ENCODE data around the gene KIRREL1.

KIRREL1 gene

DNA sequence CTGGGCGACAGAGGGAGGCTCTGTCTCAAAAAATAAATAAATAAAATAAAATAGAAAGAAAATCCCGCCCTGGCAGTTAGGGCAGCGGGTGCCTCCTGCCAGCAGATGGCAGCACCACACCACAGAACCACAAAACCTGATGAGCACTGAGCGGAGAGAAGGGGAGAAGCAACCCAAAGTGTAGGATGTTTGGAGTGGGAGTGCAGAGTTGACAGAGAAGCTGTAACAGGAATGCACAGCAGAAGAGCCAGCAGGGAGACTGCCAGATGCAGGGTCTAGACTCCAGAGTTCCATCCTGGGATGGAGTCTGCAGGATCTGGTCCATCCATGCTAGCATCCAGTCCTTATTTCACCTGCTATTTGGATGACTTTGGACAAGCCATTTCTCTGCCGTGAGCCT lies 29.7 kb upstream of the KIRREL1 start:
- Mint-ChIP-seq H3K4me3 (no peak overlapping the region), H3K4me1 (peaks cover 8 to 20% of the 10 kb centered on the region in 2 donors), H3K9me3 (peaks cover 0 to 1% of the 10 kb centered on the region in 2 donors), H3K27me3 (peaks cover 13 to 23% of the 10 kb centered on the region in 2 donors), H3K27ac (no peak overlapping the region), H3K36me3 (peaks cover 0 to 1% of the 10 kb centered on the region in 2 donors)
- peak; percentile 86 to 88 for ATAC-seq (replicated peaks)
- DNase-seq: peak; percentile 48

DNA sequence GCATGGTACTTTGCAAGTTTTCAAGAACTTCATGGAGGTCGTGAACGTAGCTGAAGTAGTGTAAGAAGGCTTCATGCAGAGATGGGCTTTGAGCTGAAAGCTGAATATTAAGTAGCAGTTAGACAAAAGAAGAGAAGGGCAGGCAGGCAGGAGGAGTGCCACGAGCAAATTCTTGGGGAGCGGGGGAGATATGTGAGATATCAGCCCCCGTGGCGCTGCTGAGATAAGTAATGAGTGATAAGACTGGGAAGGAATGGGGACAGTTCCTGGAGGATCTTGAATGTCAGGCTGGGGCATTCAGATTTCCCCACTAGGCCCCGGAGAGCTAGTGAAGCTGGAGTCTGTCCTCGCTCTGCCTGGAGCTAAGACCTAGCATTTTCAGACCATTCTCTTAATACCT lies 27.9 kb upstream of the KIRREL1 start:
- Mint-ChIP-seq H3K4me1 (peaks cover 8 to 20% of the 10 kb centered on the region in 2 donors), H3K9me3 (peaks cover 0 to 1% of the 10 kb centered on the region in 2 donors), H3K36me3 (peaks cover 0 to 1% of the 10 kb centered on the region in 2 donors), H3K27ac (no peak overlapping the region), H3K27me3 (peaks cover 9 to 17% of the 10 kb centered on the region in 2 donors), H3K4me3 (no peak overlapping the region)
- ATAC-seq (replicated peaks): no peak
- no peak for DNase-seq

DNA sequence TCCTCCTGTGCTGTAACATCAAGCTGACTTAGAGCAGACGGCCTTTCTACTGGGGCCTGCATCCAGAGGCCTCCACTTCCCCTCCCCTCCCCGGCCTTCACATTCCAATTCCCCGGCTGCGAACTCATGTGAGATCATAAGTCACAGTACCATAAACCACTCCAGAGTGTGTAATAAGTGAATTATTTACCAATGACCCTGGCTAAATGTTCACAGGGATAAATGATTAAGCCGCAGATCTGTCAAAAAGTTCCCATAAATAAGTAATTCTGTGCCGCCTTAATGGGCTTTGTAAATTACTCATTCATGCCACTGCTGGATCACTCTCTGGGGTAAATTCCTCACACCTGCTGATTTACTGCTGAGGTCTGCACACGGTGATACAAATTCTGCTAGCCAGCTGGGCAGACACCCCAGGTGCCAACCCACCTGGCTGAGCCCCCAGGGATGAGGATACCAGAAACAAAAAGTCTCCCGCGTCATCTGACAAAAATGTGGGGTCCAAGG lies 27.4 kb upstream of the KIRREL1 start:
- no peak for DNase-seq
- H3K9me3 Mint-ChIP-seq: peaks cover 0 to 1% of the 10 kb centered on the region in 2 donors

DNA sequence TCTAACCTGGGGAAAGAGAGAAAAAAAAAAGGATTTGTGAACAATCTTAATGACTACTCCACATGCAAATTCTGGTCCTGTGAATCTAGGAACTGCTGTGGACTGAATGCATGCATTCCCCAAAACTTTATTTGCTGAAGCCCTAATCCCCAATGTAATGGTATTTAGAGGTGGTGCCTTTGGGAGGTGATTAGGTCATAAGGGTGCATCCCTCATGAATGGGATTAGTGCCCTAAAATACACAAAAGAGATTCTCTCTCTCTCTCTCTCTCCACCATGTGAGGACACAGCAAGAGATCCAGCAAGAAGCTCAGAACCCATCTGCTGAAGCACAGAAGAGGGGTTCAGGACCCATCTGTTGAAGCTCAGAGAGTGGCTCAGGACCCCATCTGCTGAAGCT lies 26.2 kb upstream of the KIRREL1 start:
- peaks cover 2% of the 10 kb centered on the region in 2 donors for H3K9me3 Mint-ChIP-seq
- ATAC-seq (replicated peaks): no peak
- no peak overlapping the region for H3K27ac Mint-ChIP-seq
- no peak overlapping the region for H3K4me3 Mint-ChIP-seq
- no peak for DNase-seq
- H3K36me3 Mint-ChIP-seq: peaks cover under 1 to 2% of the 10 kb centered on the region in 2 donors
- H3K4me1 Mint-ChIP-seq: peaks cover 4 to 17% of the 10 kb centered on the region in 2 donors
- H3K27me3 Mint-ChIP-seq: peaks cover 3 to 8% of the 10 kb centered on the region in 2 donors

More for the DNA sequence above, 27.4 kb upstream of the KIRREL1 start:
- peaks cover 8 to 20% of the 10 kb centered on the region in 2 donors for H3K4me1 Mint-ChIP-seq
- no peak overlapping the region for H3K27ac Mint-ChIP-seq
- ATAC-seq (replicated peaks): no peak
- H3K36me3 Mint-ChIP-seq: peaks cover 0 to 1% of the 10 kb centered on the region in 2 donors
- peaks cover 5 to 12% of the 10 kb centered on the region in 2 donors for H3K27me3 Mint-ChIP-seq
- H3K4me3 Mint-ChIP-seq: no peak overlapping the region

DNA sequence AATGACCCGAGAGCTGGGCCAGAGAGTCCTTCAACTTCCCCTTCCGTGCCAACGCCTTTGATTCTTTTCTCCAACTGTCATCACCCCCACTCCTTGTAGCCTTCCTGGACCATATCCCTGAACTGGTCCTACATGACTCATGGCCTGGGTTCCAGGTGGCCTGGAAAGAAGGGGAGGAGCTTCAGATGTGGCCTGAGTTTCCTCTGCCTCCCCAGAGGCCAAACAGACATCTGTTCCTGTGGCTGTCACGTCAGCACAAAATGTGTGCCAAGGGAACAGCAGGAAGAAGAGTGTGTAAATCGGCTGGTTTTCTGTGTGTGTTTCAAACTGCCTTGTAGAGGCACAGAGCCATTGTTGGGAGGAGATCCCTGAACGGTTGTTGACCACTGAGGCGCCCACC lies 24.9 kb upstream of the KIRREL1 start:
- Mint-ChIP-seq H3K4me1 (peaks cover 1 to 11% of the 10 kb centered on the region in 2 donors), H3K4me3 (no peak overlapping the region), H3K27ac (no peak overlapping the region), H3K27me3 (peaks cover 2 to 6% of the 10 kb centered on the region in 2 donors), H3K9me3 (peaks cover 4 to 5% of the 10 kb centered on the region in 2 donors), H3K36me3 (peaks cover 3% of the 10 kb centered on the region in 2 donors)
- DNase-seq (no peak), ATAC-seq (replicated peaks) (no peak)

DNA sequence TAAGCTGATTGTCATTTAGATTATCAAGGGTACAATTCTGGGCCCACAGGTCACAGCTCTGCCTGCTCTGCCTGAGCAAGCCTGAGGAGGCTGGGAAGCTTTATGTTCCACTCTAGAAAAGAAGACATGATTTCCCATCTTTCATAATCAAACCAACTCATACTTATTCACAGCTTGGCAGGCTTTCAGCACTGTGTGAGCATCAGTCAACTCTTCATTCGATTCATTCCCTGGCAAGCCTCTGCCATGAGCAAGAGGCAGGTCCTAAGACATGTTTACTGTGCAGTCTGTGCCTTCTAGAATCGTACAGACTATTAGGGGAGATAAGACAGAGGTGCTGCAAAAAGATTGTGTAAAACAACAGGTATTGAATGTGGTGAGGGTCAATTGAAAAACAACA lies 24.5 kb upstream of the KIRREL1 start:
- ATAC-seq (replicated peaks) (no peak), DNase-seq (no peak)
- H3K36me3 Mint-ChIP-seq: peaks cover 3% of the 10 kb centered on the region in 2 donors
- H3K27ac Mint-ChIP-seq: no peak overlapping the region
- peaks cover 6% of the 10 kb centered on the region in 2 donors for H3K27me3 Mint-ChIP-seq
- H3K4me3 Mint-ChIP-seq: no peak overlapping the region
- H3K4me1 Mint-ChIP-seq: peaks cover 1 to 7% of the 10 kb centered on the region in 2 donors
- H3K9me3 Mint-ChIP-seq: peaks cover 4 to 5% of the 10 kb centered on the region in 2 donors

DNA sequence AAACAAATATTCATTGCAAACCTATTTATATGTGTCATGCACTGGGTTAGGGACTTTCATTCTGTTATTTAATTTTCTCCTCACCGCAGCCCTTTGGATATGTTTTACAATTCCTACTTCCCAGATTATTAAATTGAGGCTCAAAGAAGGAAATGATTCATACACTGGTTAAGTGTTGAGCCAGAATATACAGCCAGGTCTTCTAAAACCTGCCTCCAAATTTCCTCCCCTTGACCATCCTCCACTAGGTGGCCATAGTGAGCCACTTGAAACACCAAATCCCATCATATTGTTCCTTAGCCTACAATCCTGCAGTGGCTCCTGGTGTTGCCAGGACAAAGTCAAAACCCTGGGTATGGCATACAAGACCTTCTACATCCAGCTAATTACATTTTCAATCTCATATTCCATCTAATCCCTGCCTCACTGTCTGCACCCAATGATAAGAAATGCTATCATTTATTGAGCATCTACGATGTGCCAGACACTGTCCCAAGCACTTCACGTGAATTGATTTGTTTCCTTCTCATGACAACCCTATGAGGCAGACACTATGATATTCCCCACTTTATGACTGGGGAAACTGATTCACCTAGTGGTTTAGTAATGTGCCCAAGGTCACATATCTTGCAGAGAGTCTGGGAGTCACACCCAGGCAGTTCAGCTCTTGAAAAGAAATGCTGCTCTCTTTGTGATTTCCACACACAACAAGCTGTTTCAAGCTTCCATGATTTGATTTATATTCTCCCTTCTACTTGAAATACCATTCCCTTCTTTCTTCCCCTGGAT lies 23.6 kb upstream of the KIRREL1 start:
- DNase-seq (no peak), ATAC-seq (replicated peaks) (no peak)
- Mint-ChIP-seq H3K4me1 (peaks cover 1 to 7% of the 10 kb centered on the region in 2 donors), H3K27me3 (peaks cover 6 to 9% of the 10 kb centered on the region in 2 donors), H3K9me3 (peaks cover 4 to 5% of the 10 kb centered on the region in 2 donors), H3K4me3 (no peak overlapping the region), H3K27ac (no peak overlapping the region), H3K36me3 (peaks cover 3% of the 10 kb centered on the region in 2 donors)

DNA sequence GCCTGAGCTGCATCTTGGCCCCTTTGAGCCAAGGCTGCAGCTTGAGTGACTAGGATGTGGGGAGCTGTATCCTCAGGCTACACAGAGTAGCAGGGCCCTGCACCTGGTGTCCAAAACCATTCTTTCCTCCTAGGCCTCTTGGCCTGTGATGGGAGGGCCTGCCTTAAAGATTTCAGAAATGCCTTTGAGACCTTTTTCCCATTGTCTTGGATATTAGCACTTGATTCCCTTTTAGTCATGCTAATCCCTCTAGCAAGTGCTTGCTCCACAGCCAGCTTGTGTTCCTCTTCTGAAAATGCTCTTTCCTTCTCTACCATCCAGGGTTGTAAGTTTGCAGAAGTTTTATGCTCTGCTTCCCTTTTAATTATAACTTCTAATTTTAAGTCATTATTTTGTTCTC lies 21.7 kb upstream of the KIRREL1 start:
- H3K4me1 Mint-ChIP-seq: peaks cover 1 to 7% of the 10 kb centered on the region in 2 donors
- peaks cover 3 to 5% of the 10 kb centered on the region in 2 donors for H3K9me3 Mint-ChIP-seq
- H3K4me3 Mint-ChIP-seq: no peak overlapping the region
- DNase-seq (no peak), ATAC-seq (replicated peaks) (no peak)
- H3K36me3 Mint-ChIP-seq: peaks cover 3% of the 10 kb centered on the region in 2 donors
- no peak overlapping the region for H3K27ac Mint-ChIP-seq
- peaks cover 6 to 14% of the 10 kb centered on the region in 2 donors for H3K27me3 Mint-ChIP-seq

DNA sequence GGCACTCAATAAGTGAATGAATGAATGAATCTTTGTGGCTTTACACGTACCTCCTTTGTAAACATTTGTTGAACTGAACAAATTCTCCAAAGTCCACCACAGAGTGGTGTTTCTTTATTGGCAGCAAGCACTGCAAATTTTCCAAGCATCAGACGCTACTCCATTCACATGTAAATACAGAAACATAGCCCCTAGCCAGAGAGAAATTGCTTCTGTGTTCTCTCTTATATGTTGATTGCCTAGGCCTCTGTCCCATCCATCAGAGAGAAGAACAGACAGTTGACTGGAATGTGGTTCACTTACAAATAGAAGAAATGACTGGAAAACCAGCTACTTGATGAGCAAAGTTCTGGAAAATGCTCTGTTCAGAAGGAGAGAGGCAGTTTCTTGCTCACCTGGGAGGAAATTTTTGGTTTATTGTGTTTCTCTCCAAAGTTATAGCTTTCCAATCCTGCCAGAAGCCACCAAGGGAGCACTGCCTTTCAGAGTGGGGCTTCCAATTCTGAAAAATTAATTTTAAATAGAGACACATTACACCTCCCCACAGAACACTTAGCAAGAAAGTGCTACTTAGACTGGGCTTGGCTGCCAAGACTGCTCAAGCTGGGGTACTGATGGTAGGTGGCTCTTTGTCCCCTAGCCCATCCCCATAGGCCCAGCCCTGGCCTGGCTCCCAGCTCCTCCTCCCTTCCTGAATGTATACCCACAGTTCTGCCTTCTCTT lies 18.1 kb upstream of the KIRREL1 start:
- ATAC-seq (replicated peaks): no peak

DNA sequence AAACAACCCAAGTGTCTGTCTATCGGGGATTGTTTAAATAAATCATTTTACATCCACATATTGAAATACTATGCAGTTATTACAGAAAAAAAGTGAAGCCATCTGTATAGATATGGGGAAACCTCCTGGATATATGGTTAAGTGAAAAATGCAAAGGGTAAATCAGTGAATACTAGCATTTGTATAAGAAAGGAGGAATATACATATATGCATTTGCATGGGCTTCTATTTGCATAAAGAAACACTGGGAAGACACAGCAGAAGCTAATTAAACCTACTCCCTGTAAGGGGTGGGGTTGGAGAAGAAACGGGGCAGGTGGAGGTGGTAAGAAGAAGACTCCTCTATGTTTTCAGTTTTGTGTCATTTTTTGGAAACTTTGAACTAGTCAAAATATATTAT lies 16.6 kb upstream of the KIRREL1 start:
- H3K27me3 Mint-ChIP-seq: peaks cover 22 to 30% of the 10 kb centered on the region in 2 donors
- DNase-seq: no peak
- H3K4me1 Mint-ChIP-seq: peaks cover 0 to 7% of the 10 kb centered on the region in 2 donors
- no peak overlapping the region for H3K27ac Mint-ChIP-seq
- H3K9me3 Mint-ChIP-seq: peaks cover 3 to 5% of the 10 kb centered on the region in 2 donors
- ATAC-seq (replicated peaks): no peak
- no peak overlapping the region for H3K4me3 Mint-ChIP-seq
- H3K36me3 Mint-ChIP-seq: peaks cover 3% of the 10 kb centered on the region in 2 donors

More for the DNA sequence above, 18.1 kb upstream of the KIRREL1 start:
- Mint-ChIP-seq H3K9me3 (peaks cover 3 to 5% of the 10 kb centered on the region in 2 donors), H3K4me3 (no peak overlapping the region), H3K27me3 (peaks cover 22 to 30% of the 10 kb centered on the region in 2 donors), H3K27ac (no peak overlapping the region), H3K36me3 (peaks cover 3% of the 10 kb centered on the region in 2 donors), H3K4me1 (peaks cover 0 to 7% of the 10 kb centered on the region in 2 donors)
- no peak for DNase-seq

DNA sequence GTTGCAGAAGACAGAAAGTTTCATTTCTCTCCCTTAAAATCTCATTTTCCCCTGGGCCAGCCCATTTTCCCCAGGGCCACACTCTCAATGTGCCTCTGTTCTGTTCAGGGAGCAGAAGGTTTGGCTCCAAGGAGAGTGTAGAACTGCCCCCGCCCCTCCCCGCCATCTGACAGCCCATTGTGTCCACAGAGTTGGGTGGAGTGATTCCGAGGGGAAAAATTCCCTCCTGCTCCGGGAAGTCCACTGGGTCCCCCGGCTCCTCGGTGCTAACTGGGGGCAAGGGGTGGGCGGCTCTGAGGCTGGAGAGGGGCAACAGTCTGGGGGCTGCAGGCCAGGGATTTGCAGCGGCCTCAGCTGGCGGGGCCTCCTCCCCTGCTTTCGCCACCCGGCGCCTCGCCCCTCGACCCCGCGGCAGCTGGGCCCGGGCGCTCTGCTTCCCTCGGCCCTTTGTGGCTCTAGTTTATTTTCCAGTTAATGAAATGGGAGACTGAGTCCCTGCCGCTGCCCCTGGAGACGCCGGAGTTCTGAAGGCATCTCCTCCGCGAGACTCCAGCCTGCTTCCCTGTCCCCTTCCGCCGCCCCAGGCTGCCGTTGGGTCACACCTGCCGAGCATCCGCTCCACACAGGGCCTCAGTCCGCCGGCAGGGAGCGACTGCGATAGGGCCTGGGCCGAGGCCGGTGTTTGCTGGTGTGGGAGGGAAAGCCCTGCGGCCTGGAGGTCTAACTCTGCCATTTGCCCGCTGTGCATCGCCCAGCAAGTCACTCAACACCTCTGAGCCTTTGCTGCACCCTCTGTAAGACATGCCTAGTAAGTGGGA lies 14.7 kb upstream of the KIRREL1 start:
- Mint-ChIP-seq H3K36me3 (no peaks in the 10 kb centered on the region), H3K27ac (no peak overlapping the region), H3K4me3 (peak overlapping the region; percentile 50 to 59), H3K9me3 (no peaks in the 10 kb centered on the region), H3K27me3 (peaks cover 25 to 27% of the 10 kb centered on the region in 2 donors), H3K4me1 (peaks cover 2 to 10% of the 10 kb centered on the region in 2 donors)
- ATAC-seq (replicated peaks): no peak
- no peak for DNase-seq

DNA sequence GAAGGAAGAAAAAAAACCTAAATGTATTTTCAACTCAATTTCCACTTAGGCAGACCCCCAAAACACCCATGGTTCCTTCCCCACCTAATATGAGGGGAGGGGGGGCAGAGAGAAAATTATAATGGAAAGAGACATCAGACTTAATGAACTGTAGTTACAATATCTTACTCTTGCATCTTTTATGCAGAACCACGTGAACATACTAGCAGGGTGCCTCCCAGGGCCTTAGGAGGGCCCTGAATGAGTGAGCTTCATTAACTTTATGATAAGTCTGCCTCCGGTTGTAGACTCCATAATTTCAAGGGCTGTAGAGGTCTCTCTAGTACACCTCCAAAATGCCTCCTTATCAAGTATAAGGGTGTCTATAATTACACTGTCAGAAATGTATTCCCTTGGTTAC lies 11.3 kb upstream of the KIRREL1 start:
- peaks cover 21 to 27% of the 10 kb centered on the region in 2 donors for H3K27me3 Mint-ChIP-seq
- no peak overlapping the region for H3K4me3 Mint-ChIP-seq
- H3K36me3 Mint-ChIP-seq: no peaks in the 10 kb centered on the region

DNA sequence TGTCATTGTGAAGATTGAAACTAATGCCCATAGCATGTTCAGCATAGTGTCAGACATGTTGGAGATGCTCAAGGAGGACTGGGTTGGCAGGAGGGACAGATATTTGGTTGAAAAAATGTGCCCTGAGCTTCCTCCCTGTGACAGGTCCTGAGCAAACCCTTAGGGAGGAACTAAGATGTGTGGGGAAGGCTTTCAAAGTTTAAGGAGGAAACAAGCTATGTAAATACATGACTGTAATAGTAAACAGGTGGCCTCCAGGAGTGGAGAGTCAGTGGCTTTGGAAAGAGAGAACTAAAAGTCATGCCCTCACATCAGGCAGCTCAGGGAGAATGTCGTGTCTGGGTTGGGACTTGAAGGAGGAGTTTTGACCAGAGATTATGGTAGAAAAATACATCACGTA lies 9.7 kb upstream of the KIRREL1 start:
- DNase-seq (no peak), ATAC-seq (replicated peaks) (peak; percentile 33 to 50)
- Mint-ChIP-seq H3K4me1 (peaks cover 4 to 13% of the 10 kb centered on the region in 2 donors), H3K27ac (no peak overlapping the region), H3K4me3 (no peak overlapping the region), H3K27me3 (peaks cover 17 to 23% of the 10 kb centered on the region in 2 donors), H3K36me3 (no peaks in the 10 kb centered on the region), H3K9me3 (no peaks in the 10 kb centered on the region)

More for the DNA sequence above, 11.3 kb upstream of the KIRREL1 start:
- H3K27ac Mint-ChIP-seq: no peak overlapping the region
- DNase-seq (no peak), ATAC-seq (replicated peaks) (no peak)
- no peaks in the 10 kb centered on the region for H3K9me3 Mint-ChIP-seq
- H3K4me1 Mint-ChIP-seq: peaks cover 4 to 14% of the 10 kb centered on the region in 2 donors

DNA sequence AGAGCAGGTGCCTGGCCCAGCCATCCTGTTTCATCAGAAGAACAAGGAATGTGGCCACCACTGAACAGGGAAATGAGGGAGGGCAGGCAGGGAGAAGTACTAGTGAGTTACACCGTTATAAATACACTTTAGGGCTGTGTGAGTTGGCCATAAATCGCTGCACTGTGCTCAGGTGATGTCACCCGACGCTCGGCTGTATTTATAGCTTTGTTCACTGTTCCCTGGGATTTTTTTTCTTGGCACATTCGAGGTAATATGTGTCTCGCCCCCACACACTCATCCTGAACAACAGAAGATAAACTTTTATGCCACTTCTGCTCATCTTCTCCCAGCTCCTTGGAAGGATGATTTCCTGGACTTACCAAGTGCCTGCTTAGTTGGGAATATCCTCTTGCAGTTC lies 9.0 kb upstream of the KIRREL1 start:
- Mint-ChIP-seq H3K4me3 (no peak overlapping the region), H3K9me3 (no peaks in the 10 kb centered on the region), H3K27ac (no peak overlapping the region), H3K27me3 (peaks cover 11 to 16% of the 10 kb centered on the region in 2 donors), H3K36me3 (no peaks in the 10 kb centered on the region), H3K4me1 (peaks cover 4 to 7% of the 10 kb centered on the region in 2 donors)
- DNase-seq: no peak
- ATAC-seq (replicated peaks): no peak

All from stimulated activated naive B cell treated with anti-CD40 and anti-IgM and Interleukin-4, amounts not matched to agents 10 μg/mL and 1 μg/mL and 100 μg/mL, for 72 hours (primary cell).